ENCODE measurements around the gene TSHZ2. TPM values are rescaled to one million over a fixed set of nuclear protein-coding genes. Genes with fewer than 3 reads are reported as not detected.

TSHZ2 gene
- total and polyA plus RNA-seq, 12 donors, result 1.5 to 6.2 (median 4.5) TPM

GRCh38 chr20:52975803-52976531 lies 3.8 kb downstream of the TSHZ2 start:
- intact Hi-C loops (cut with DNase I), result no loop called here
- Histone ChIP-seq H3K4me1 (peaks cover 0 to 8% (median 0%) of the 10 kb centered on the region in 9 donors), H3K27me3 (peaks cover 0 to 36% (median 19%) of the 10 kb centered on the region in 7 donors), H3K36me3 (no peaks in the 10 kb centered on the region), H3K27ac (peak overlapping the region in 5 of 10 donors; percentile 21 to 87 (median 66)), H3K4me3 (peak overlapping the region in 7 of 10 donors; percentile 51 to 66 (median 59)), H3K9me3 (no peaks in the 10 kb centered on the region)
- DNase-seq (no peak), ATAC-seq (no peak)
- TF ChIP-seq CTCF (IDR thresholded peaks at IDR 0.05), result no peak
- WGBS, 2 donors, result 78 to 83% methylated on average over 3 of the region's 3 CpGs

GRCh38 chr20:52978851-52979250 lies 6.7 kb downstream of the TSHZ2 start:
- DNase-seq (no peak), ATAC-seq (no peak)
- H3K27ac ChIP-seq, result no peak overlapping the region
- TF ChIP-seq CTCF (IDR thresholded peaks at IDR 0.05), result no peak
- peaks cover 0 to 12% (median 4%) of the 10 kb centered on the region in 7 donors for H3K27me3 ChIP-seq
- 54 to 65% methylated on average over 2 of the region's 2 CpGs for WGBS, 2 donors
- no peaks in the 10 kb centered on the region for H3K36me3 ChIP-seq
- H3K4me1 ChIP-seq, result peaks cover 0 to 3% (median 0%) of the 10 kb centered on the region in 9 donors
- intact Hi-C loops (cut with DNase I), result no loop called here
- no peaks in the 10 kb centered on the region for H3K9me3 ChIP-seq
- no peak overlapping the region for H3K4me3 ChIP-seq

GRCh38 chr20:52981051-52981450 lies 8.9 kb downstream of the TSHZ2 start:
- peaks cover 0 to 5% (median 0%) of the 10 kb centered on the region in 7 donors for H3K27me3 ChIP-seq
- no peaks in the 10 kb centered on the region for H3K36me3 ChIP-seq
- H3K4me1 ChIP-seq, result peaks cover 0 to 3% (median 0%) of the 10 kb centered on the region in 9 donors
- intact Hi-C loops (cut with DNase I), result no loop called here
- H3K9me3 ChIP-seq, result no peaks in the 10 kb centered on the region
- ATAC-seq, result no peak
- no peak for DNase-seq
- TF ChIP-seq CTCF (IDR thresholded peaks at IDR 0.05), result no peak
- 93 to 95% methylated on average over 8 of the region's 8 CpGs for WGBS, 2 donors
- H3K27ac ChIP-seq, result no peak overlapping the region
- no peak overlapping the region for H3K4me3 ChIP-seq

- ATAC-seq, result no peak
- H3K4me1 ChIP-seq, result peaks cover 0 to 3% (median 0%) of the 10 kb centered on the region in 9 donors
- DNase-seq, result no peak
- 64 to 69% methylated on average over 22 of the region's 22 CpGs for WGBS, 2 donors
- TF ChIP-seq CTCF (IDR thresholded peaks at IDR 0.05), result no peak
- no peak overlapping the region for H3K4me3 ChIP-seq
- H3K27ac ChIP-seq, result no peak overlapping the region
- intact Hi-C loops (cut with DNase I), result no loop called here
- peaks cover 0 to 5% (median 0%) of the 10 kb centered on the region in 7 donors for H3K27me3 ChIP-seq
- H3K9me3 ChIP-seq, result no peaks in the 10 kb centered on the region
- H3K36me3 ChIP-seq, result no peaks in the 10 kb centered on the region
These were observed 11.7 kb downstream of the TSHZ2 start for GRCh38 chr20:52983726-52984450.

Data from heart right ventricle (tissue), 16 donors.